Activated CD8-positive, alpha-beta memory T cell treated with anti-CD3 and anti-CD28 coated beads, Interleukin-2, amount 50 U/mL, for 24 hours (primary cell): ENCODE measurements around the gene RNU5B-1.
"Not testable (repeated sequence)": the region's sequence is repeated elsewhere in the genome, so short reads cannot be mapped to it uniquely, and the experiment has no call there.

Experiments
- DNase-seq: peaks from one replicate; pipeline ENCODE4 v3.0.0-alpha.2; 2020; ENCODE audit errors: extremely low read depth

Gene RNU5B-1

DNA sequence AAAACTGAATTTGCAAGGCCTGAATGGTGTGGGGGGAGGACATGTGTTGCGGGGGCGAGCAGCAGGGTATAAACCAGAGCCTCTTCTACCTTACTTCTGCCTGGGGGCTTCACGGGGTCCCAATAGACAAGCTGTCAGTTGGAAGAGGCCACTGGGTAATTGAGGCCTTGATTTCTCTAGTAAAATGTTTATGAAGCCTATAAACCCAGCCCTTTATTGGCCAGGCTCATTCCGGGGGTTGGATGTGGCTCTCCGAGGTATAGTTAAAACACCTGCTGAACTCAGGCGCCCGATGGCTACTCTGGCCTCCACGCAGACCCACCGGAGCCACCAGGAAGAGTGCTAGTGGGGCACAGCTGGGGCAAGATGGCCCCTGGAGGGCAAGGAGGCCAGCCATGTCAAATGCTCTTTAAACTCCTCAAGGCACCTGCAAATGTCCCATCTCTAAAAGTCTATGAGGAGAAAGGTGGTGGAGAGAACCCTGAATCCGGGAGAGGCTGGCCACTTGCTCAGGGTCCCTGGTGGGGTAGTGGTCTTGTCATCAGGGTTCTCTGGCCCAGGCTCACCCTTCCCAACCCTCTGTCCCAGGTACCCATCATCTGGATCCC lies 39.0 kb downstream of the RNU5B-1 start:
- DNase-seq: no peak

DNA sequence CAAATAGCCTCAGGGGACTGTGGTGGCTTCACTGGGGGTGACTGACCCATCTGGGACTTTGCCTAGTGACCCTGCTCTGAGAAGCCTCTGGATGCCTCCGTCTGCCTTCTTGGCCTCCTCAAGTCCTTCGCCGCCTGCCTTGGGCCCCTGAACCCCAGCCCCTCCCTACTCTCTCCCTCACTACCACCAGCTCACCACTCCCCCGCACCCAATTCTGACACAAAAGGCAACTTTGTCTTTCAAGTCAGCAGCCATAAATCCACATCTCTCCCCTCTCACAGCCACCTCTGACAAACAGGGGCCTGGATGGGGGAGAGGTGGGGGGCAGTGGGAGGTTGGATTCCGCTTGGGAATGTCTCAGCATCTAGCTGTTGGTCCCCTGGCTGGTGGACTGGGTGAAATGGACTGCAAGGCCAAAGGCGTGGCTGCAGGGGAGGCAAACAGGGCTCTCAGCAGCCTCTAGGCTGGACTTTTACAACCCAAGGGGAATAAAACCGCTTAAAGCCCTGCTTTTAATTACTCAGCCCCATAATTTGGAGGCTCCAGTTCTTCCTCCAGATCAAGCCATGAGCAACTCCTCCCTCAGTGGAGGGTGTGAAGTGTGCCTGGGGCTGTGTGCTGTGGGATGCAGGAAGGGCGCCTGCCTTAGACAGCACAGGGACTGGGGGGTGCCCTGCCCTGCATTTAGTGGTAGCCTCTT lies 39.9 kb downstream of the RNU5B-1 start:
- no peak for DNase-seq

DNA sequence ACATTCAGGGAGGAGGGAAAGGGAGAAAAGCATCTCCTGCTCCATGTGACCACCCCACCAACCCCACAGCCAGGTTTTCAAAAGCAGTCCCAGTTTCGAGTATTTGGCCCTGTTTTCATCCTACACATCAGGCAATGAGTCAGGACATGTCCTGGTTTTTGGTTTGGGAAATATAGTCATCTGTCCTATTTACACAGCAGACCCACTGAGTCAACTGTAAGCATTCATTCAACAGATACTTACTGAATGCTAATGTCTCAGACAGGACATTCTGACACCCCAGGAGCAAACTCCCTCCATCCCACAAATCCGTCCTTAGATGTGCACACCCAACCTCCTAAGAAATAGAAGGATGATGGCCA lies 40.4 kb downstream of the RNU5B-1 start:
- no peak for DNase-seq

DNA sequence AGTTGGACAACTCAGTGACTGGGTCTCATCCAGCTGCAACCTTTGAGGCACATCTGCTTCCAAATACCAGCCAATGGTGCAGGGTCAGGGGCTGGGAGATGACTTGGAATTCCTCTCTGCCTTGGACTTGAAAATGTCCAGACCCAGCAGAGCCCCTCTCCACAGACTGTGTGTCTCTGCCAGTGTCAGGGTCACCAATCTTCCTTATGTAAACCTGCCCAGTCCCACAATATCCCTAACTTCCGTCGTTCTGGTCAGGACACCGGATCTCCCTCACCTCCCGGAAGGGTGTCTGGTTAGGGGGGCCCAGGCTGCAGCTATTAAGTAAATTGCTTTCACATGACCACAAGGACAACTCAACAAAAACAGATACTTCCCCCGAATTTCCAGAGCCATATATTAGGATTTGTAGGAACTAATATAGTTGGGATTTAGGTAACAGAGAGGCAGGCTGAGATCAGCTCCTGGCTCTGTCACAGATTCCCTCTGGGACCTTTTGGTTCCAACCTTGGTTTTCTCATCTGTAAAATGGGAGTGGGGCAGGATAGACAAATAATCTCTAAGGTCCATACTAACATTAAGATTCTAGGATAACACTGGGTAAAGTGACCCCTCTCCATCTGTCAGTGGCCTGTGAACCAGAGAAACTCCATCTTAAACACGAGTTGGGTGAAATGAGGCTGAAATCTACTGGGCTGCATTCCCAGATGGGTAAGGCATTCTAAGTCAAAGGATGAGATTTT lies 42.5 kb downstream of the RNU5B-1 start:
- DNase-seq: no peak

DNA sequence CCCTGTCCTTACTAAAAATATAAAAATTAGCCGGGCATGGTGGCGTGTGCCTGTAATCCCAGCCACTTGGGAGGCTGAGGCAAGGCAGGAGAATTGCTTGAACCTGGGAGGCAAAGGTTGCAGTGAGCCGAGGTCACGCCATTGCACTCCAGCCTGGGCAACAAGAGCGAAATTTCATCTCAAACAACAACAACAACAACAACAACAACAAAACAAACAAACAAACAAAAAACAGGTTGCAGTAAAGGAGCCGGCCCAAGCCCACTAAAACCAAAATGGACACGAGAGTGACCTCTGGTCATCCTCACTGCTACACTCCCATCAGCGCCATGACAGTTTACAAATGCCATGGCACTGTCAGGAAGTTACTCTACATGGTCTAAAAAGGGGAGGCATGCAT lies 43.3 kb downstream of the RNU5B-1 start:
- DNase-seq: not testable (repeated sequence)

DNA sequence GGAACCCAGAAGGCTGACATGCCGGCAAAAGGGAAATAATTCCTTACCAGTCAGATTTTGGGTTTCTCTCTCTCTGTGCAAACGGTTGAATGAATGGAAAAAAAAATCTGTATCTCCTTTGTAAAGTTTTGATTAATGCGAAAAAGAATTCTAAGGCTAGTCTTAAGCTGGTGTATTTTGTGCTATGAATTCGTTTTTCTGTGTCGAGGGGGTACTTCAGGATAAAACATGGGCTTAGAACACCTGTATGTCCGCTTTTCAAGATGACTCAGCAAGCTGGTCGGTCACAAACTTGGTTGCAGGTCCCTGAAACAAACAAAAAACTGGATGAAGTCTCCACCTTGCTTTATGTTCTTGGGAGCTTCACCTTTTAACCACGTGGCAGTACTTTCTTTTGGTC lies 44.9 kb downstream of the RNU5B-1 start:
- DNase-seq: no peak

DNA sequence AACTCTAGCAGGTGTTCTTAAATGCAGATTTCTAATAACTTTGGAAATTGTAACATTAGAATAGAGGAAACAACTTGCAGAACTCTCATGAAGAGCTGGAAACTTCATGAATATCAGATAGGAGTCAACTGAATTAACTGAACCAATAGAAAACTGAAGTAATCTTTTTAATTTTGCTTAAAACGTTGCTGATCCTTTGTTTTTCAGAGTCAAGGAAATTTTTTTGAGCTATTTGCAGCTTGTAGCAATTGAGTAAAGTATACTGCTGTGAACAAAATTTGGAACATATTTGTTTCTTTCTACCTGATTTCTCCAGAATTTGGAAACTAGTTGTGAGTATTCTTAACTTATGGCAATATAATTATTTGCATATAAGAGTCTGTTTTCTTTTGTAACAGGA lies 47.5 kb downstream of the RNU5B-1 start:
- not testable (repeated sequence) for DNase-seq
